WTC11 (cell line): ENCODE data around the gene SCAF4. TPM values are rescaled to one million over a fixed set of nuclear protein-coding genes. Genes with fewer than 3 reads are reported as not detected.

ENCODE experiments used
- ATAC-seq: fragments of 200-7000 bp; cut with Tn5 transposase; 2 replicates; pipeline ENCODE4 v1.10.0; 2021; ENCODE audit warnings: mild to moderate bottlenecking, moderate library complexity
- CTCF ChIA-PET: fragments of 300-600 bp; sonication (Branson Sonifier 250); formaldehyde crosslinking; loops from one replicate; lab custom pipeline; 2021; ENCODE audit warnings: antibody characterized with exemption; lab: Charles Lee
- POLR2A ChIA-PET: fragments of 350-600 bp; sonication (Branson Sonifier 250); formaldehyde crosslinking; loops from one replicate; lab custom pipeline; 2021; ENCODE audit warnings: antibody characterized with exemption; lab: Charles Lee
- DNase-seq: peaks from one replicate; pipeline ENCODE4 v3.0.0; 2021; ENCODE audit warnings: low spot score
- H3K27ac Mint-ChIP-seq: 2 replicates; pipeline ENCODE4 v1.8.0; 2021; ENCODE audit warnings: mixed read lengths
- H3K27me3 Mint-ChIP-seq: 2 replicates; pipeline ENCODE4 v1.8.0; 2021; ENCODE audit warnings: low read depth, mild to moderate bottlenecking, moderate library complexity, mixed read lengths
- H3K36me3 Mint-ChIP-seq: 2 replicates; pipeline ENCODE4 v1.8.0; 2021; ENCODE audit warnings: mixed read lengths
- H3K4me1 Mint-ChIP-seq: 2 replicates; pipeline ENCODE4 v1.8.0; 2022; ENCODE audit warnings: mixed read lengths
- H3K4me3 Mint-ChIP-seq: 2 replicates; pipeline ENCODE4 v1.8.0; 2021; ENCODE audit warnings: mild to moderate bottlenecking, moderate library complexity, mixed read lengths
- H3K9me3 Mint-ChIP-seq: 2 replicates; pipeline ENCODE4 v1.8.0; 2021; ENCODE audit warnings: mixed read lengths
- CDX4 ChIP-seq: fragments of 250-450 bp; sonication (Bioruptor Pico); IDR thresholded peaks from 2 replicates; pipeline ENCODE4 v1.9.0; 2021; ENCODE audit warnings: moderate library complexity, mild to moderate bottlenecking, inconsistent platforms, borderline replicate concordance
- ERG ChIP-seq: fragments of 250-450 bp; sonication (Bioruptor Pico); IDR thresholded peaks from 2 replicates; pipeline ENCODE4 v1.8.0; 2021; ENCODE audit warnings: mild to moderate bottlenecking
- GRHL2 ChIP-seq: fragments of 250-450 bp; sonication (Bioruptor Pico); IDR thresholded peaks from 2 replicates; pipeline ENCODE4 v1.8.0; 2022; ENCODE audit warnings: mild to moderate bottlenecking, moderate library complexity; ENCODE audit not compliant: insufficient replicate concordance, severe bottlenecking
- JAZF1 ChIP-seq: fragments of 250-450 bp; sonication (Bioruptor Pico); IDR thresholded peaks from 2 replicates; pipeline ENCODE4 v1.9.0; 2021; ENCODE audit warnings: moderate library complexity, mild to moderate bottlenecking, inconsistent platforms
- MXD4 ChIP-seq: fragments of 250-450 bp; sonication (Bioruptor Pico); IDR thresholded peaks from 2 replicates; pipeline ENCODE4 v1.8.0; 2021; ENCODE audit warnings: mild to moderate bottlenecking, moderate library complexity, borderline replicate concordance
- total RNA-seq: library from RNA; stranded (reverse); gene quantifications from 3 replicates; pipeline ENCODE4 v1.2.3, GENCODE V29; 2021

SCAF4 gene
- total RNA-seq, 1 experiment from 2014 or later, result 54.0 TPM

GRCh38 chr21:31622397-31622796 lies 109.5 kb downstream of the SCAF4 start:
- H3K36me3 Mint-ChIP-seq, result peaks cover 2% of the 10 kb centered on the region; the same call in 1 of the 2 replicates
- CTCF ChIA-PET, result no interaction called here
- peaks cover 16% of the 10 kb centered on the region for H3K9me3 Mint-ChIP-seq
- H3K27ac Mint-ChIP-seq, result no peak overlapping the region
- POLR2A ChIA-PET, result no interaction called here
- no peaks in the 10 kb centered on the region for H3K4me1 Mint-ChIP-seq
- no peak for TF ChIP-seq JAZF1 (CRISPR knock-in tag)
- TF ChIP-seq ERG (CRISPR knock-in tag), result no peak
- no peak for TF ChIP-seq CDX4 (CRISPR knock-in tag)
- TF ChIP-seq GRHL2 (CRISPR knock-in tag), result no peak
- no peak for TF ChIP-seq MXD4 (CRISPR knock-in tag)
- DNase-seq (no peak), ATAC-seq (no peak)
- no peaks in the 10 kb centered on the region; the same call in 1 of the 2 replicates for H3K27me3 Mint-ChIP-seq
- no peak overlapping the region for H3K4me3 Mint-ChIP-seq

Other genes starting within 250 kb of the SCAF4 start
- 181 to 206 TPM (median 201 TPM) in 3 replicates for gene SOD1, start 72.4 kb downstream of the SCAF4 start, total RNA-seq
- 5.0 to 7.0 TPM (median 6.1 TPM) in 3 replicates for gene HUNK, start 140.9 kb upstream of the SCAF4 start, total RNA-seq